GM23248 (cell line): ENCODE results near the gene AGAP1.

Experiments
- EZH2 ChIP-seq: fragments of 200-600 bp; sonication (generic); IDR thresholded peaks from 2 replicates; pipeline ENCODE4 v1.6.1; 2018; ENCODE audit warnings: antibody characterized with exemption, mild to moderate bottlenecking; ENCODE audit not compliant: insufficient read depth, poor library complexity, severe bottlenecking
- EZH2phosphoT487 ChIP-seq: fragments of 200-600 bp; sonication (generic); IDR thresholded peaks from 2 replicates; pipeline ENCODE4 v1.6.1; 2018; ENCODE audit warnings: antibody characterized with exemption, moderate library complexity, mild to moderate bottlenecking, low read depth; ENCODE audit not compliant: insufficient read depth

- TF ChIP-seq EZH2phosphoT487 (no peak), EZH2 (no peak)
Measured at GRCh38 chr2:235599596-235600338, 105.9 kb downstream of the AGAP1 start.
